GM12878 (cell line): Measurements from ENCODE around the gene TAF3. TPM values are rescaled to one million over a fixed set of nuclear protein-coding genes. Genes with fewer than 3 reads are reported as not detected.

Source experiments
- ATAC-seq: fragments of 200-7000 bp; cut with Tn5 transposase; 3 replicates; pipeline ENCODE4 v1.9.1; 2020; ENCODE audit warnings: mild to moderate bottlenecking, moderate library complexity
- BruUV-seq: library from RNA; stranded (reverse); fragments of 400-500 nt; replicated peaks from 2 replicates; lab custom pipeline; 2021; lab: Mats Ljungman, UMichigan
- CTCF ChIA-PET: fragments of 300-600 bp; sonication (Branson Sonifier 250); formaldehyde crosslinking; extraction: SDS; loops from one replicate; lab custom pipeline; 2021; ENCODE audit warnings: inconsistent platforms; lab: Yijun Ruan, JAX
- POLR2A ChIA-PET: fragments of 350-600 bp; formaldehyde crosslinking; extraction: SDS; loops from one replicate; lab custom pipeline; 2021; ENCODE audit warnings: inconsistent platforms; lab: Charles Lee
- RAD21 ChIA-PET: fragments of 300-600 bp; sonication (Branson Sonifier 250); formaldehyde crosslinking; loops from one replicate; lab custom pipeline; 2023; ENCODE audit warnings: antibody characterized with exemption; ENCODE audit not compliant: unreplicated experiment; lab: Charles Lee
- SMC1A ChIA-PET: fragments of 300-600 bp; sonication (Branson Sonifier 250); formaldehyde crosslinking; loops from one replicate; lab custom pipeline; 2023; ENCODE audit not compliant: unreplicated experiment, uncharacterized antibody; lab: Charles Lee
- DNase-seq: peaks from one replicate; pipeline ENCODE4 v3.0.0-alpha.2; 2011; ENCODE audit warnings: low read depth, low spot score
- FAIRE-seq: peaks from 3 replicates; lab custom pipeline; 2011; peaks lifted over from hg19 to GRCh38; lab: Jason Lieb, UNC
- H2AFZ ChIP-seq: 2 replicates; pipeline ENCODE4 v1.6.0; 2011; ENCODE audit warnings: low read depth, low read length, control low read depth; ENCODE audit not compliant: control insufficient read depth
- H3K27ac ChIP-seq: 2 replicates; pipeline ENCODE4 v1.5.1; 2011; ENCODE audit warnings: control low read depth; ENCODE audit not compliant: control insufficient read depth, insufficient read depth
- H3K27me3 ChIP-seq, 2 experiments: replicated peaks in 1 of 2; 2 replicates each; pipeline versions ENCODE4 v1.6.0 to v1.6.1; 2011; ENCODE audit warnings: low read length in 1 of 2; ENCODE audit not compliant: control insufficient read depth in 2 of 2, insufficient read depth in 2 of 2
- H3K36me3 ChIP-seq, 2 experiments: 2 replicates each; pipeline ENCODE4 v1.5.1; 2011; ENCODE audit warnings: low read length in 1 of 2; ENCODE audit not compliant: control insufficient read depth in 2 of 2, insufficient read depth in 2 of 2
- H3K4me1 ChIP-seq: 2 replicates; pipeline ENCODE4 v1.6.1; 2011; ENCODE audit warnings: mild to moderate bottlenecking, low read length, moderate library complexity, mixed read lengths; ENCODE audit not compliant: control insufficient read depth, insufficient read depth
- H3K4me2 ChIP-seq: 2 replicates; pipeline ENCODE4 v1.6.0; 2011; ENCODE audit warnings: control low read depth; ENCODE audit not compliant: control insufficient read depth, insufficient read depth
- H3K4me3 ChIP-seq: fragments of 200-600 bp; sonication (generic); 2 replicates; pipeline ENCODE4 v1.5.1; 2016
- H3K79me2 ChIP-seq: 2 replicates; pipeline ENCODE4 v1.6.0; 2011; ENCODE audit warnings: low read length; ENCODE audit not compliant: control insufficient read depth, insufficient read depth
- H3K9ac ChIP-seq: 2 replicates; pipeline ENCODE4 v1.8.0; 2011; ENCODE audit warnings: low read length, control low read depth, mixed read lengths; ENCODE audit not compliant: control insufficient read depth, insufficient read depth
- H3K9me3 ChIP-seq: replicated peaks from 3 replicates; pipeline ENCODE4 v1.5.1; 2011; ENCODE audit warnings: mild to moderate bottlenecking, low read length; ENCODE audit not compliant: control insufficient read depth, insufficient read depth
- H4K20me1 ChIP-seq: 2 replicates; pipeline ENCODE4 v1.6.0; 2011; ENCODE audit not compliant: control insufficient read depth, insufficient read depth
- CBFB ChIP-seq: IDR thresholded peaks from 2 replicates; pipeline ENCODE4 v1.6.1; 2016; ENCODE audit warnings: antibody characterized with exemption, low read depth
- CTCF ChIP-seq, 3 experiments: IDR thresholded peaks in 2 of 3; conservative IDR thresholded peaks in 1 of 3; 2 replicates each; pipeline ENCODE4 v1.5.1; 2011; ENCODE audit warnings: low read depth in 3 of 3, low read length in 3 of 3, mild to moderate bottlenecking in 3 of 3, control low read depth in 2 of 3, moderate library complexity in 2 of 3, inconsistent platforms in 1 of 3, mixed read lengths in 1 of 3; ENCODE audit not compliant: control insufficient read depth in 2 of 3, insufficient read depth in 1 of 3; ENCODE audit errors: extremely low read depth in 1 of 3
- DPF2 ChIP-seq: fragments of 450-650 bp; IDR thresholded peaks from 2 replicates; pipeline ENCODE4 v1.6.1; 2017; ENCODE audit warnings: mild to moderate bottlenecking
- HDAC2 ChIP-seq: fragments of 200-600 bp; sonication (generic); IDR thresholded peaks from 2 replicates; pipeline ENCODE4 v1.6.1; 2017
- IRF4 ChIP-seq: IDR thresholded peaks from 2 replicates; pipeline ENCODE4 v1.6.1; 2011; ENCODE audit warnings: low read depth, low read length
- MXI1 ChIP-seq: fragments of 150-350 bp; IDR thresholded peaks from 2 replicates; pipeline ENCODE4 v1.6.1; 2011; ENCODE audit warnings: low read depth, mild to moderate bottlenecking, inconsistent platforms, low read length, improper control_type of control experiment
- NFXL1 ChIP-seq: fragments of 450-650 bp; IDR thresholded peaks from 2 replicates; pipeline ENCODE4 v1.6.1; 2017; ENCODE audit warnings: antibody characterized with exemption, mild to moderate bottlenecking, borderline replicate concordance
- NFYB ChIP-seq: IDR thresholded peaks from 2 replicates; pipeline ENCODE4 v1.6.1; 2011; ENCODE audit warnings: low read depth, mild to moderate bottlenecking, low read length, improper control_type of control experiment, moderate library complexity; ENCODE audit not compliant: insufficient read depth
- NKRF ChIP-seq: fragments of 450-650 bp; conservative IDR thresholded peaks from 2 replicates; pipeline ENCODE4 v1.6.1; 2017; ENCODE audit warnings: mild to moderate bottlenecking, moderate library complexity
- PKNOX1 ChIP-seq: fragments of 450-650 bp; IDR thresholded peaks from 2 replicates; pipeline ENCODE4 v1.6.1; 2016; ENCODE audit warnings: mild to moderate bottlenecking
- RAD21 ChIP-seq: IDR thresholded peaks from 2 replicates; pipeline ENCODE4 v1.6.1; 2011; ENCODE audit warnings: mild to moderate bottlenecking, low read depth, low read length, moderate library complexity; ENCODE audit not compliant: insufficient read depth
- SIN3A ChIP-seq: IDR thresholded peaks from 2 replicates; pipeline ENCODE4 v1.6.1; 2012; ENCODE audit warnings: low read depth, low read length, improper control_type of control experiment
- STAT3 ChIP-seq: IDR thresholded peaks from 2 replicates; pipeline ENCODE4 v1.6.1; 2011; ENCODE audit warnings: low read depth, low read length, improper control_type of control experiment
- TAF1 ChIP-seq: IDR thresholded peaks from 2 replicates; pipeline ENCODE4 v1.6.1; 2011; ENCODE audit warnings: mild to moderate bottlenecking, low read depth, low read length, borderline replicate concordance
- TARDBP ChIP-seq: IDR thresholded peaks from 2 replicates; pipeline ENCODE4 v1.6.1; 2016; ENCODE audit warnings: borderline replicate concordance
- ZNF384 ChIP-seq: IDR thresholded peaks from 2 replicates; pipeline ENCODE4 v1.6.1; 2012; ENCODE audit warnings: low read depth, mild to moderate bottlenecking, low read length, improper control_type of control experiment, borderline replicate concordance
- WGBS: methylation state at CpG from one replicate; pipeline ENCODE4 v1.1.6; 2016; ENCODE audit warnings: low lambda C conversion rate; ENCODE audit not compliant: insufficient replicate concordance, insufficient coverage; ENCODE audit errors: missing lambda C conversion rate; 5-methylcytosine and 5-hydroxymethylcytosine counted together
- in situ Hi-C: fragments of 300-500 bp; cut with MboI; formaldehyde crosslinking; loops from 9 replicates; pipeline ENCODE4 v1.14.3; 2018; ENCODE audit warnings: mixed read lengths
- intact Hi-C: fragments of 100-400 bp; cut with micrococcal nuclease; formaldehyde crosslinking; loops from one replicate; pipeline ENCODE4 v1.14.2; 2022; ENCODE audit not compliant: unreplicated experiment
- polyA plus RNA-seq, 11 experiments: library from polyadenylated mRNA; depleted of rRNA in 4 of 11; unstranded in 6 of 11; stranded (reverse) in 5 of 11; fragments of >200 nt; fragmentation: Nextera tagmentation in 4 of 11; fragmentation: Illumina TruSeq in 1 of 11; extraction: Ambion mirVana in 4 of 11; extraction: Trizol in 1 of 11; gene quantifications; 1 replicate in 1 of 11; 2 replicates in 10 of 11; pipeline versions ENCODE4 v1.2.1 to v1.2.3, GENCODE V29; 2011 to 2016; ENCODE audit warnings: inconsistent platforms in 2 of 11, missing spikeins in 2 of 11, low read depth in 1 of 11
- total RNA-seq, 4 experiments: library from RNA; depleted of rRNA in 3 of 4; stranded (reverse); fragments of >200 nt in 3 of 4; fragmentation: Illumina TruSeq in 1 of 4; extraction: Trizol in 1 of 4; gene quantifications; 2 replicates each; pipeline versions ENCODE4 v1.2.1 to v1.2.3, GENCODE V29; 2013 to 2021
- TF ChIP-seq, protein P1 (sequence below): fragments of 450-650 bp; IDR thresholded peaks from 2 replicates; pipeline ENCODE4 v1.6.1; 2018; ENCODE audit warnings: mild to moderate bottlenecking, low read depth, moderate library complexity; ENCODE audit not compliant: partially characterized antibody

Gene TAF3
- total and polyA plus RNA-seq, 10 of the 15 experiments (the other 5 are each of a cell fraction or from before 2014, with no cell fraction given): 2.0 to 10.1 (median 3.7) TPM

GRCh38 chr10:7826971-7827370 is 8.7 kb downstream of the TAF3 start:
- H3K9me3 ChIP-seq: no peaks in the 10 kb centered on the region
- H2AFZ ChIP-seq: no peak overlapping the region
- WGBS: 100% methylated on average over 4 of the region's 4 CpGs
- DNase-seq (no peak), ATAC-seq (no peak), FAIRE-seq (no peak)
- H3K27me3 ChIP-seq: no peaks in the 10 kb centered on the region
- H3K4me1 ChIP-seq: no peaks in the 10 kb centered on the region
- in situ Hi-C loops: no loop called here
- POLR2A ChIA-PET: no interaction called here
- no peaks in the 10 kb centered on the region for H3K79me2 ChIP-seq
- no peak overlapping the region for H3K27ac ChIP-seq
- BruUV-seq: no TSS peak
- H3K4me2 ChIP-seq: no peak overlapping the region
- H3K36me3 ChIP-seq: peaks cover 0 to 3% of the 10 kb centered on the region in 2 experiments; a peak in 1 of 4 replicates
- no peak overlapping the region for H3K9ac ChIP-seq
- RAD21 ChIA-PET: no interaction called here
- no peaks in the 10 kb centered on the region for H4K20me1 ChIP-seq
- CTCF ChIA-PET: no interaction called here
- SMC1A ChIA-PET: no interaction called here
- intact Hi-C loops: no loop called here
- H3K4me3 ChIP-seq: no peak overlapping the region
- TF ChIP-seq NFYB: no peak
- TF ChIP-seq NKRF: no peak
- TF ChIP-seq, protein P1, sequence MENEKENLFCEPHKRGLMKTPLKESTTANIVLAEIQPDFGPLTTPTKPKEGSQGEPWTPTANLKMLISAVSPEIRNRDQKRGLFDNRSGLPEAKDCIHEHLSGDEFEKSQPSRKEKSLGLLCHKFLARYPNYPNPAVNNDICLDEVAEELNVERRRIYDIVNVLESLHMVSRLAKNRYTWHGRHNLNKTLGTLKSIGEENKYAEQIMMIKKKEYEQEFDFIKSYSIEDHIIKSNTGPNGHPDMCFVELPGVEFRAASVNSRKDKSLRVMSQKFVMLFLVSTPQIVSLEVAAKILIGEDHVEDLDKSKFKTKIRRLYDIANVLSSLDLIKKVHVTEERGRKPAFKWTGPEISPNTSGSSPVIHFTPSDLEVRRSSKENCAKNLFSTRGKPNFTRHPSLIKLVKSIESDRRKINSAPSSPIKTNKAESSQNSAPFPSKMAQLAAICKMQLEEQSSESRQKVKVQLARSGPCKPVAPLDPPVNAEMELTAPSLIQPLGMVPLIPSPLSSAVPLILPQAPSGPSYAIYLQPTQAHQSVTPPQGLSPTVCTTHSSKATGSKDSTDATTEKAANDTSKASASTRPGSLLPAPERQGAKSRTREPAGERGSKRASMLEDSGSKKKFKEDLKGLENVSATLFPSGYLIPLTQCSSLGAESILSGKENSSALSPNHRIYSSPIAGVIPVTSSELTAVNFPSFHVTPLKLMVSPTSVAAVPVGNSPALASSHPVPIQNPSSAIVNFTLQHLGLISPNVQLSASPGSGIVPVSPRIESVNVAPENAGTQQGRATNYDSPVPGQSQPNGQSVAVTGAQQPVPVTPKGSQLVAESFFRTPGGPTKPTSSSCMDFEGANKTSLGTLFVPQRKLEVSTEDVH: no peak
- no peak for TF ChIP-seq CTCF (IDR thresholded peaks at IDR 0.05 in 2 of 3, conservative IDR thresholded peaks at IDR 0.05 in 1 of 3; ENCODE audit: control insufficient read depth in 2 of 3, extremely low read depth in 1 of 3, insufficient read depth in 1 of 3, low read depth in 3 of 3, low read length in 3 of 3)
- TF ChIP-seq MXI1: no peak
- no peak for TF ChIP-seq RAD21
- no peak for TF ChIP-seq HDAC2
- TF ChIP-seq IRF4: no peak
- no peak for TF ChIP-seq DPF2
- no peak for TF ChIP-seq NFXL1
- no peak for TF ChIP-seq CBFB
- no peak for TF ChIP-seq TARDBP
- TF ChIP-seq TAF1: no peak
- no peak for TF ChIP-seq ZNF384
- no peak for TF ChIP-seq STAT3
- TF ChIP-seq PKNOX1: no peak
- TF ChIP-seq SIN3A: no peak
